ENCODE measurements around the gene LRP1B.

GRCh38 chr2:140603416-140603815 lies 1527.4 kb downstream of the LRP1B start:
- TF ChIP-seq CTCF (conservative IDR thresholded peaks at IDR 0.05 in 1 of 2, IDR thresholded peaks at IDR 0.05 in 1 of 2; ENCODE audit: low read depth in 1 of 2, low read length in 2 of 2) = no peak
- no peak for TF ChIP-seq EZH2 (IDR thresholded peaks at IDR 0.05; ENCODE audit: low read length, missing control alignments)

All from fibroblast of lung (primary cell).